ENCODE data around the gene ASAP3.

DNA sequence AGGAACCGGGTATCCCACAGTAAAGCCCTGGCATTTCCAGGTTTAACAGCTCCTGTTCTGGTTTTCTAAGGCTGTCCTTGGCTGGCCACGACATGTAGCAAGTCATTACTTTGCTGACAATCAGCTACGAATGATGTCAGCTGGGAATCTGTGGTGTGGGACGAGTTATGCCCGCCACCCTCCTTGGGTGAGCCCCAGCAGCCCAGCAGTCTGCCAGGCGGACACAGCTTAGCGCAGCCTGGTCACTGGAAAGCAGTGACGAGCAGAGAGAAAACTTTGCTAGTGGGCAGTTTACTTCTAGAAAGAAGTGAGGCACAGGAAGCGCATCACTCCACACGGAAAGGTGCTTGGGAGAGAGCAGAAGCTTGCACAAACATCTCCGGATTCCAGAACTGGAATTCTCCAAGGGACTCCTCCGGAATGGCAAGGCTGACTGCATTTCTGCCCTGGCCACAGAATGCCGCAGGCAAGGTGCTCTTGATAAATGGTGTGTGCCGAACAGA, 98.8 kb downstream of the ASAP3 start:
- TF ChIP-seq POLR2AphosphoS5 (IDR thresholded peaks at IDR 0.05; ENCODE audit: borderline replicate concordance, low read depth, low read length) (no peak), EZH2 (IDR thresholded peaks at IDR 0.05) (no peak)

All from SK-N-MC (cell line).